Brain microvascular endothelial cell (primary cell): ENCODE results near the gene AFG1L.

ENCODE experiments used
- DNase-seq: peaks from one replicate; pipeline ENCODE4 v3.0.0-alpha.2; 2020
- H3K27ac ChIP-seq: fragments of 250-450 bp; sonication (Bioruptor Pico); 2 replicates; pipeline ENCODE4 v1.5.1; 2020; ENCODE audit warnings: mild to moderate bottlenecking, moderate library complexity
- H3K27me3 ChIP-seq: fragments of 250-450 bp; sonication (Bioruptor Pico); replicated peaks from 2 replicates; pipeline ENCODE4 v1.5.1; 2020; ENCODE audit warnings: mild to moderate bottlenecking
- H3K36me3 ChIP-seq: fragments of 250-450 bp; sonication (Bioruptor Pico); replicated peaks from 2 replicates; pipeline ENCODE4 v1.5.1; 2020; ENCODE audit warnings: mild to moderate bottlenecking
- H3K4me3 ChIP-seq: 2 replicates; pipeline ENCODE4 v1.5.1; 2011; ENCODE audit warnings: low read depth, mild to moderate bottlenecking, control low read depth, low read length, moderate library complexity
- in situ Hi-C: cut with HindIII; loops from 2 replicates; pipeline ENCODE4 v1.10.0; 2017; ENCODE audit warnings: low sequenced_read_pairs, low pct_ligation_motif_present
- TF ChIP-seq, protein P1 (sequence below): IDR thresholded peaks from 2 replicates; pipeline ENCODE4 v1.5.1; 2011; ENCODE audit warnings: low read depth, mild to moderate bottlenecking, moderate library complexity, low read length, control low read depth, inconsistent platforms; ENCODE audit errors: missing control alignments

The AFG1L gene

DNA sequence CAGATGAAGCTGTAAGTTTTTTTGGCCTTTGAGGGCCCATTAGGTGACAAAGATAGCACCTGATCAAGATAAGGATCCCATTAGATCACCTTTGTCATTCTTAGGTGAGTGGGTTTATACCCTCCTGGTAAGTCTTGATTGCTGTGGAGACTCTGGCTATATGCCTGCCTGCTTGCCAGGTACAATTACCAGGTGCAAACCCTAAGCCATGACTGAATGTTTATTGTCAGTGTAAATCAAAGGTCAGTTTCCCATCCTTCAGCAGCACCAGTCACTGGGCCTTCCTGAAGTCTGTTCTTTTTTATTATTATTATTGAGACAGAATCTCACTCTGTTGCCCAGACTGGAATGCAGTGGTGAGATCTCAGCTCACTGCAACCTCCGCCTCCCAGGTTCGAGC, 159.5 kb downstream of the AFG1L start:
- TF ChIP-seq, protein P1, sequence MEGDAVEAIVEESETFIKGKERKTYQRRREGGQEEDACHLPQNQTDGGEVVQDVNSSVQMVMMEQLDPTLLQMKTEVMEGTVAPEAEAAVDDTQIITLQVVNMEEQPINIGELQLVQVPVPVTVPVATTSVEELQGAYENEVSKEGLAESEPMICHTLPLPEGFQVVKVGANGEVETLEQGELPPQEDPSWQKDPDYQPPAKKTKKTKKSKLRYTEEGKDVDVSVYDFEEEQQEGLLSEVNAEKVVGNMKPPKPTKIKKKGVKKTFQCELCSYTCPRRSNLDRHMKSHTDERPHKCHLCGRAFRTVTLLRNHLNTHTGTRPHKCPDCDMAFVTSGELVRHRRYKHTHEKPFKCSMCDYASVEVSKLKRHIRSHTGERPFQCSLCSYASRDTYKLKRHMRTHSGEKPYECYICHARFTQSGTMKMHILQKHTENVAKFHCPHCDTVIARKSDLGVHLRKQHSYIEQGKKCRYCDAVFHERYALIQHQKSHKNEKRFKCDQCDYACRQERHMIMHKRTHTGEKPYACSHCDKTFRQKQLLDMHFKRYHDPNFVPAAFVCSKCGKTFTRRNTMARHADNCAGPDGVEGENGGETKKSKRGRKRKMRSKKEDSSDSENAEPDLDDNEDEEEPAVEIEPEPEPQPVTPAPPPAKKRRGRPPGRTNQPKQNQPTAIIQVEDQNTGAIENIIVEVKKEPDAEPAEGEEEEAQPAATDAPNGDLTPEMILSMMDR = no peak
- no peaks in the 10 kb centered on the region for H3K36me3 ChIP-seq
- in situ Hi-C loops = no loop called here
- H3K4me3 ChIP-seq = no peak overlapping the region
- no peaks in the 10 kb centered on the region for H3K27me3 ChIP-seq
- DNase-seq = no peak
- H3K27ac ChIP-seq = peak overlapping the region; percentile 94

DNA sequence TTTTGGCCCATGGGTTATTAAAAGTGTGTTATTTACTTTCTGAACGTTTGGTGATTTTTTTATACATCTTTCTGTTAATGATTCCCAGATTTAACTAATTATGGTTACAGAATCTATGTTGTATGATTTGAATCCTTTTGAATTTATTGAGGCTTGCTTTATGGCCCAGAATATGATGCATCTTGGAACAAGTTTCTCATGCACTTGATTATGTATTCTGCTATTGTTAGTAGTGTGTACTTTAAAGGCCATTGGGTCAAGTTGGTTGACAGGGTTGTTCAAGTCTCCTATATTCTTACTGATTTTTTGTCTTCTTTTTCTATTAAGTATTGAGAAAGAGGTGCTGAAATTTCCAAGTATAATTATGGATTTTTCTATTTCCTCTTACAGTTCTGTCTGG, 160.8 kb downstream of the AFG1L start:
- H3K4me3 ChIP-seq = no peak overlapping the region
- TF ChIP-seq, protein P1 = no peak
- in situ Hi-C loops = no loop called here
- no peak overlapping the region for H3K27ac ChIP-seq
- no peak for DNase-seq
- no peaks in the 10 kb centered on the region for H3K36me3 ChIP-seq
- no peaks in the 10 kb centered on the region for H3K27me3 ChIP-seq

DNA sequence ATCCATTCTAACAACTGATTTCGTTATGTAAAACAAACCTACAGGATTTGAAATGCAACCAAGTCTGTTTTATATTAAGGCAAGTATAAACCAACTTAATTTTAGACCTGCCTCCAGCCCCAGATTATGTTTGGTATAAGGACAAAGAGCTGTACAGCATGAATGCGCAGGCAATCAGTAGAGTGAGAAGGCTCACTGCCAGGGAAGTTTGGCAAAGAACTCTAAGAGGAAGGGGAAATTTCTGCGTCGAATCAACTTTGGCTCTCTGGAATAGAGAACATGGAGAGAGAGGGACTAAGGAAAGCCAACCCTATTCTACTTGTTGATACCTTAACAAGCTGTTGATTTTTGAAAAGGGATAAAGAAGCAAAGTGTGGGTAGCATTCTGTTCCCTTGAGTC, 168.9 kb downstream of the AFG1L start:
- Histone ChIP-seq H3K4me3 (no peak overlapping the region), H3K27me3 (no peaks in the 10 kb centered on the region), H3K36me3 (no peaks in the 10 kb centered on the region), H3K27ac (no peak overlapping the region)
- DNase-seq = no peak
- in situ Hi-C loops = no loop called here
- TF ChIP-seq, protein P1 = no peak

DNA sequence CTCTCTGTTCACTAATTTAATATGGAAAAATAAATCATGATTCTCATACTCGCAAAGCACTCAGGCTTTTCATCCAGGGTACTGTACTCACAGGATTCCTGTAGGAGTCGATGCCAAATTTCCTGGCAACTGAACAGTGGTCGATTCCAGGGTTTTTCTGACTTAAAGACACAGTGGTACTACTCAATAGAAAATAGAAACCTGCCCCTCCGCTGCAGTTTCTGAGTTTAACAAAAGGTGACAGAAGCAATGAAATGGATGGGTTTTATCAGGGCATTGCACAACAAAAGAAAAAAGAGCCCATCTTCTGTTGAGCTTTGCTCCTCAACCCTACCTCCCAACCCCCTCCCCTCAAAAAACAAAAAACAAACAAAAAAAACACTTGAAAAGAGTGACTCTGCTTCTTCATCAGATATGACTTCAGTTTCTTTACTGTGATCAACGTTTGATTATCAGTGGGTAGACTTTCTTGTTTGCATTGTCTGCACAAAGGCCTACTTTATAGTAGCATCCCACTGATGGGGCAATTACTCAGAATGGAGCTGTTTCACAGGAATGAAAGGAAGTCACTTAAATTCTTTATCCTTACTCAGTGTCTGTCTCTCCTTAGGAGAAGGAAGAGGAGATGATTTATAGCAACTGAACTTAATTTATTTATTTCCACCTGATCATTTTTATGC, 169.7 kb downstream of the AFG1L start:
- in situ Hi-C loops = no loop called here
- H3K4me3 ChIP-seq = no peak overlapping the region
- H3K27ac ChIP-seq = no peak overlapping the region
- no peaks in the 10 kb centered on the region for H3K27me3 ChIP-seq
- no peak for DNase-seq
- TF ChIP-seq, protein P1 = no peak
- no peaks in the 10 kb centered on the region for H3K36me3 ChIP-seq

DNA sequence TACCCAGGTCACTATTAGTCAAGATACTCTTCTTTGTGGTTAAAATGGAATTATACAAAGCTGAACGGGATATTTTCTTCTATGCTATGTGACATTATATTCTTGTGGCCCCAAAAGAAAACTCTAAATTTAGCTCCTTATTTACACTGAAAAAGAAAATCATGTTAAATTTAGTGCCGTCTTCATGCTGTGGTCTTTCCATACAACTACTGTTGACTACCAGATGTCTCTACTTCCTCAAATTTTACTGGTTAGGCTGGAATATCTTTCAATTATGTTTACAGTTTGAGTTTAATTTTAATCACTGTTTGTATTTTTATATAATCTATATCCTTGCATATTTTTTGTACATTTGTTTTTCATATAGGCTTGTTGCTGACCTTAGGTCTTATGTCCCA, 170.2 kb downstream of the AFG1L start:
- no peaks in the 10 kb centered on the region for H3K36me3 ChIP-seq
- DNase-seq = no peak
- in situ Hi-C loops = no loop called here
- no peaks in the 10 kb centered on the region for H3K27me3 ChIP-seq
- H3K4me3 ChIP-seq = no peak overlapping the region
- H3K27ac ChIP-seq = no peak overlapping the region
- TF ChIP-seq, protein P1 = no peak

DNA sequence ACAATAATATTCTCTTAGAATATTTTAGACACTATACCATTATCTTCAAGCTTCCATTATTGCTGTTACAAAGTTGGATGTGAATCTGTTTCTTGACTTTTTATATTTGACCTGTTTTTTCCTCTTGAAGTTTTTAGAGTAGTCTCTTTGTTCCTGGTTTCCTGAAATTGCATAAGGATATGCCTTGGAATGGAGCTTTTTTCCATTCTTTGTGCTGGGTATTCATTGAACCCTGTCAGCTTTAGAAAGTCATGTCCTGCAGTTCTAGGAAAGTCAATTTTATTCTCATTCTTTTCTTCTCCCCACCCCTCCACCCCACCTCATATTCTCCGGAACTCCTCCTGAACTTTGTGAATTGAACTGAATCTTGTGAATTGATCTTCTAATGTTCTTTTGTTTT, 173.5 kb downstream of the AFG1L start:
- in situ Hi-C loops = no loop called here
- TF ChIP-seq, protein P1 = no peak

More for the DNA sequence above, 173.5 kb downstream of the AFG1L start:
- no peak for DNase-seq
- Histone ChIP-seq H3K27me3 (no peaks in the 10 kb centered on the region), H3K27ac (no peak overlapping the region), H3K4me3 (no peak overlapping the region), H3K36me3 (no peaks in the 10 kb centered on the region)
